ENCODE data around the gene UBR4. TPM values are rescaled to one million over a fixed set of nuclear protein-coding genes. Genes with fewer than 3 reads are reported as not detected.

Gene UBR4
- total RNA-seq, 1 experiment from 2014 or later: 126 TPM

- no peaks in the 10 kb centered on the region for H3K27me3 ChIP-seq (ENCODE audit: control insufficient read depth, insufficient read depth, low read length)
- POLR2A ChIA-PET: no interaction called here
- intact Hi-C loops (cut with micrococcal nuclease; ENCODE audit: unreplicated experiment) (no loop called here), in situ Hi-C loops (cut with HindIII; ENCODE audit: low pct_unique_long_range_greater_than_20kb, low sequenced_read_pairs) (no loop called here)
- BruUV-seq (replicated peaks): no TSS peak
- no peak overlapping the region for H3K27ac ChIP-seq (ENCODE audit: low read length)
- no peaks in the 10 kb centered on the region for H3K4me1 ChIP-seq (ENCODE audit: control insufficient read depth, insufficient read depth, low read length)
- CTCF ChIA-PET: no interaction called here
- H3K9me3 ChIP-seq (ENCODE audit: control insufficient read depth, insufficient read depth, low read depth, low read length): no peaks in the 10 kb centered on the region
- ATAC-seq (no peak), DNase-seq (ENCODE audit: low read depth, low spot score) (no peak)
- H3K4me3 ChIP-seq (ENCODE audit: low read depth in 2 of 2, low read length in 2 of 2): no peak overlapping the region
- peaks cover 27% of the 10 kb centered on the region for H3K36me3 ChIP-seq (ENCODE audit: control insufficient read depth, insufficient read depth, low read length)
- TF ChIP-seq SIN3A (IDR thresholded peaks at IDR 0.05; ENCODE audit: borderline replicate concordance, insufficient read depth, low read depth, low read length) (no peak), REST (IDR thresholded peaks at IDR 0.05; ENCODE audit: insufficient read depth in 1 of 2, low read depth in 2 of 2, low read length in 1 of 2) (no peak), TCF7L2 (IDR thresholded peaks at IDR 0.05; ENCODE audit: low read depth, low read length) (no peak), POLR2AphosphoS5 (IDR thresholded peaks at IDR 0.05; ENCODE audit: low read depth, low read length) (no peak), CTCF (IDR thresholded peaks at IDR 0.05) (no peak)
Observed at GRCh38 chr1:19229229-19229628, 19.2 kb upstream of the UBR4 start.

GRCh38 chr1:19222979-19223824, 13.1 kb upstream of the UBR4 start:
- Histone ChIP-seq H3K4me3 (ENCODE audit: low read depth in 2 of 2, low read length in 2 of 2) (no peak overlapping the region), H3K27ac (ENCODE audit: low read length) (no peak overlapping the region), H3K36me3 (ENCODE audit: control insufficient read depth, insufficient read depth, low read length) (peaks cover 13% of the 10 kb centered on the region), H3K27me3 (ENCODE audit: control insufficient read depth, insufficient read depth, low read length) (no peaks in the 10 kb centered on the region), H3K9me3 (ENCODE audit: control insufficient read depth, insufficient read depth, low read depth, low read length) (no peaks in the 10 kb centered on the region), H3K4me1 (ENCODE audit: control insufficient read depth, insufficient read depth, low read length) (no peaks in the 10 kb centered on the region)
- intact Hi-C loops (cut with micrococcal nuclease; ENCODE audit: unreplicated experiment): no loop called here
- POLR2A ChIA-PET: interaction anchor here (0.5 to 0.6 kb wide), 2 partner anchors 64 to 1041 kb away, joined by 4 to 6 read pairs; no protein-coding TSS in a partner anchor
- TF ChIP-seq TCF7L2 (IDR thresholded peaks at IDR 0.05; ENCODE audit: low read depth, low read length) (no peak), POLR2AphosphoS5 (IDR thresholded peaks at IDR 0.05; ENCODE audit: low read depth, low read length) (no peak), SIN3A (IDR thresholded peaks at IDR 0.05; ENCODE audit: borderline replicate concordance, insufficient read depth, low read depth, low read length) (no peak)
- ATAC-seq (no peak), DNase-seq (ENCODE audit: low read depth, low spot score) (no peak)
- BruUV-seq (replicated peaks): no TSS peak
- CTCF ChIA-PET: no interaction called here
- in situ Hi-C loops (cut with HindIII; ENCODE audit: low pct_unique_long_range_greater_than_20kb, low sequenced_read_pairs): no loop called here

GRCh38 chr1:19222573-19222972, 12.5 kb upstream of the UBR4 start:
- Histone ChIP-seq H3K4me3 (ENCODE audit: low read depth in 2 of 2, low read length in 2 of 2) (no peak overlapping the region), H3K9me3 (ENCODE audit: control insufficient read depth, insufficient read depth, low read depth, low read length) (no peaks in the 10 kb centered on the region), H3K4me1 (ENCODE audit: control insufficient read depth, insufficient read depth, low read length) (no peaks in the 10 kb centered on the region), H3K36me3 (ENCODE audit: control insufficient read depth, insufficient read depth, low read length) (peaks cover 17% of the 10 kb centered on the region), H3K27ac (ENCODE audit: low read length) (no peak overlapping the region), H3K27me3 (ENCODE audit: control insufficient read depth, insufficient read depth, low read length) (no peaks in the 10 kb centered on the region)
- intact Hi-C loops (cut with micrococcal nuclease; ENCODE audit: unreplicated experiment) (no loop called here), in situ Hi-C loops (cut with HindIII; ENCODE audit: low pct_unique_long_range_greater_than_20kb, low sequenced_read_pairs) (no loop called here)
- POLR2A ChIA-PET: interaction anchor here (0.5 kb wide), 1 partner anchor 64 kb away, joined by 4 read pairs; no protein-coding TSS in a partner anchor
- ATAC-seq (no peak), DNase-seq (ENCODE audit: low read depth, low spot score) (no peak)
- CTCF ChIA-PET: no interaction called here
- TF ChIP-seq SIN3A (IDR thresholded peaks at IDR 0.05; ENCODE audit: borderline replicate concordance, insufficient read depth, low read depth, low read length) (no peak), CTCF (IDR thresholded peaks at IDR 0.05) (no peak), POLR2AphosphoS5 (IDR thresholded peaks at IDR 0.05; ENCODE audit: low read depth, low read length) (no peak), REST (IDR thresholded peaks at IDR 0.05; ENCODE audit: insufficient read depth in 1 of 2, low read depth in 2 of 2, low read length in 1 of 2) (no peak), TCF7L2 (IDR thresholded peaks at IDR 0.05; ENCODE audit: low read depth, low read length) (no peak)
- no TSS peak for BruUV-seq (replicated peaks)

Measured in Panc1 (cell line).